Fibroblast of gingiva (primary cell): Measurements from ENCODE around the gene RGS8.

Source experiments
- DNase-seq: peaks from one replicate; pipeline ENCODE4 v3.0.0-alpha.2; 2011; ENCODE audit warnings: low read depth

Gene RGS8

DNA sequence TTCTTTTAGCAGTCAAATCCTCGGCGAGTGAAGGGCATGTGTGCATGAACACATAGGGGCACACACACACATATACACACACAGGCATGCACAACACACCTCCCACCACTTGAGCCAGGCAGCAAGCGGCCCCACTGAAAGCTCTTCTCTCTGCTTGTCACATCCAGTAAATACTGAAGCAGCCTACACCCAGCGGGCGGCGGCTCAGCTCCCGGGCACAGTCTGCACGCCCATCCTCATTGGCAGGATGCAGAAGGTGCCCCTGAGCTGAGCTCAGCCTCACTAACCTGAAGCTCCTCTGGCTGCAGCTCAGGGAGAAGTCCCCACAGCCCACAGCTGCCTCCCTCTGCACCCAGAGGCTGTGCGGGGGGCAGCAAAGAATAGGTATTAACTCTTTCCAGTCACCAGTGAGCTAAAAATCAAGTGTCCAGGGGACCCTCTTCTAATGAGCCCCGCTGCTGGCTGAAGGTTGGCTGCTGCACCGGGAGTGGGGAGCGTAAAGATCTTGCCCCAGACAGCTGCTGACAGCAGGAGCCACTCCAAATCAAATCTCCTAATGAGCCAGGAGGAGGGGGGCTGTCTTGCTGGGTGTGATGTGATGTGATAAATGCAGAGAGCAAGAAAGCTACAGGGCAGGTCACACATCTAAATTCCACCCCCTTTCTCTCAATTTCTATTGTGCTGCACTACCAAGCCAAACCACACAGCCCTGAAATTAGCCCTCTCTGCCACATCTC is 12.5 kb downstream of the RGS8 start:
- no peak for DNase-seq

DNA sequence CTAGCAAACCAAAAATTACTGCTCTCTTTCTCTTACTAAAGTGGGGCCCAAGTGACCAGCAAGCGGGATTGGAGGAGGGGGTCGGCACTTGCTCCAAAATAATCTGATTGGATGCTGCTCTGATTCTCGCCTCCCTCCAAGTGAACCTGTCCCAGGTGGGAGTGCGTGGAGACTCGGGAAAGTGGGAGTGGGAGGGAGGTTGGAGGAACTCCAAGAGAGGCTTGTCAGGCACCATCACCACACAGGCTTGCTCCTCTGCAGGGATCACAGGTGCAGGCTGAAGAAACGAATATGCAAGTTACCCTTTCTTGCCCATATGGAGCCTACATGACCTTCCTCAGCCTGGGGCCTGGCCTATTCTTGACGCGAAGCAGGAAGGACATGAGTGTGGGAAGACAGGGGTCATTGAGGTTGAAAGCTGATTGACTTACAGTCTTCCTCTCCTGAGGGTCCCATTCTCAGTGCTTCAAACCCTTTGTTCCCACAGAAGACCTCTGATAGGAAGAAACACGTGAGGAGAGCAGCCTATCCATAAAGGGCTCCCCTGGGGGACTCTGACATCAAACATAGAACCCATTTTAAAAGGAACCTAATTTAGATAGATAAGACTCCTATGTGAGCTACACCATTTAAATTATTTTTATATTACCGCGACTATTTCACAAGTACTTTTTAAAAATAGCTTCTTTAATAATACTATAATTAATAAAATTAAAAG is 14.2 kb downstream of the RGS8 start:
- DNase-seq = no peak

DNA sequence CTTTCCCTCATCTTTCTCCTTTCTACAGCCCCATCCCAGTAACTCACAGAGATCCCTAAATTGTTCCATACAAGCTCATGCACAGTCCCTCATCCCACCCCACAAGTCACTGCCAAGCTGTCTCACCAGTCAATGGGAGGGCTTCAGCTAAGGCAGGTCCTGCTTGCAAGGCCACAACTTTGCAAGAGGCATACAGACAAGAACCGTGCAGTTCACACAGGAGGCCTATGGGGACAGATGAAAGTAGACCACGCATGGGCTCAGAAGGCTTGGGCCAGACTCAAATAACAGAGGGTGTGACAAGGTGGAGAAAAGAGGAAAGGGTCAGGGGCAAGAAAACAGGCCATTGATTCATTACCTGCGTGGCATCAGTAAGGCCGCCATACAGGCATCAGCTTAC is 15.1 kb downstream of the RGS8 start:
- DNase-seq = no peak

GRCh38 chr1:182668521-182669054 is 15.8 kb downstream of the RGS8 start:
- DNase-seq = no peak

DNA sequence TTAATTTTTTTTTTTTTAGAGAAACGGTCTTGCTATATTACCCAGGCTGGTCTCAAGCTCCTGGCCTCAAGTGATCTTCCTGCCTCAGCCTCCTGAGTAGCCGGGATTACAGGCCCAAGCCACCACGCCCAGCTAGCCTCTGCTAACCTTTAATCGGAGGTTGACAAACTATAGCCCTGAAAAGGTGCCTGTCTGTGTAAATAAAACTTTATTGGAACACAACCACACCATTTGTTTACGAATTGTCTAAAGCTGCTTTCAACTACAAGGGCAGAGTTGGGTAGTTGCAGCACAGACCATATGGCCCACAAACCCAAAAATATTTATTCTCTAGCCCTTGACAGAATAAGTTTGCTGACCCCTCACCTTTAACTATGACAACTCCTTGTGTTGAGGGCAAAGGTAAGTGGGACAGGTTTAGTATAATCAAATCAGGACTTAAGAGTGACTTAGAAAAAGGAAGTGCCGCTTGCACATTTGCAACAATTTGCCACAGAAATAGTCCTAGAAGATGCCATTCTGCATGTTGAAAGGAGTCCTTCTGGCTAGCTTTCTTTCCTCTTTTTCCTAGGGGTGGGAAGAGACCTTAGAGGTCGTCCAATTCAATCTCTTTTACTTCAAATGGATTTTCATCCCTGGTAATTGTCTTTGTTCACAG is 16.4 kb downstream of the RGS8 start:
- no peak for DNase-seq

- no peak for DNase-seq
Measured at GRCh38 chr1:182666706-182667105, 17.7 kb downstream of the RGS8 start.

DNA sequence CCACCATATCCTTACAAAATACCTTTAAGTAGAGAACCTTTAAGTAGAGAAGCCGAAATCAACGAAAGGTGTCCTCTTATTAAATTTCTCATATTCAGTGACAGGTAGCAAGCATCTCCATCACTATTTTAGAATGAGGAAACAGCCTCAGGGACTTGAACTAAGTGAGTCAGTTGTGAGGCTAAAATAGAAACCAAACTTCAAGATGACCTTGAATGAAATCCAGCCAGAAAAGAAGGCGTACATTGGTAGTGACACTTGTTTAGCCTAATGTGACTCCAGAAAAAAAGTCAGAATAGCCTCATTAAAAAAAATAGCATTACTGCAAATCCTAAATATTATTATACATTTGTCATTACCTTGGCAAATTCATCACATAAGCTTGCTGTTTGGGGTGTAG is 20.1 kb downstream of the RGS8 start:
- no peak for DNase-seq

DNA sequence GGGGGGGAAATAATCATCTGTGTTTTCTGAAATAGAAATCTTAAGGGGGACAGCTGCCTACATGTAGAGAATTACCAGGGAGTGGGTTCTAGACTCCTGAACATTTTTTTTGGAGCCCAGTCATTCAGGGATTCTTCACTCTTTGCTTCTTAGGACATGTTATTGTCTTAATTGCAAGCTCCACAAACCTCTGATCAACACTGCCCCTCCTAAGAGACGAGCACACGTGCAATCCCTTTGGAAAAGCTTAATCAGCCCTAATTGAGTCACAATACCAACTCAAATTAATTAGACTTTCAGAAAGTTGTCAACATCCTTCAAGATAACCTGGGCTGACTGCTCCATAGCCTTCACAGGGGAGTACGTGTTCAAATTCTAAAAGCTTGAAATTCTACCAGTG is 21.4 kb downstream of the RGS8 start:
- DNase-seq = no peak

GRCh38 chr1:182662121-182662890 is 22.1 kb downstream of the RGS8 start:
- no peak for DNase-seq

DNA sequence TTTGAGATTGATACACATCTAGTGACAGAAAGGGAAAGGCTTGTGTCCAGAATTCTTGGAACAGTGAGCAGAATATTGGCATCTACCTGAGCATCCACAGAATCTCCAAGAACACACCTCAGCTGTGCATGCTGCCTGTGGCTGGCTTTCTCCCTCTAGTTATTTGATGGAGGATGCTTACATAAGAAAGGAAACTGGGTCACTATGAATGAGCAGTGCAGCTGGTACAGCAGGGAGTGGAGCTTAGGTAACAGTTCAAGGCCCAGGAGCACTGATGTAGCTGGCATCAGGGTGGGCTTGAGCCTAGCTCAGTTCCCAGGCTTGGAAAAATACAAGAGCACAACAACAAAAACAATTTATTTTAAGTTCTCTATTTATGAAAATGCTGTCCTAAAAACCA is 26.3 kb downstream of the RGS8 start:
- no peak for DNase-seq

- no peak for DNase-seq
Measured at GRCh38 chr1:182656842-182657397, 27.5 kb downstream of the RGS8 start.

- DNase-seq = no peak
Measured at GRCh38 chr1:182653986-182654385, 30.4 kb downstream of the RGS8 start.

DNA sequence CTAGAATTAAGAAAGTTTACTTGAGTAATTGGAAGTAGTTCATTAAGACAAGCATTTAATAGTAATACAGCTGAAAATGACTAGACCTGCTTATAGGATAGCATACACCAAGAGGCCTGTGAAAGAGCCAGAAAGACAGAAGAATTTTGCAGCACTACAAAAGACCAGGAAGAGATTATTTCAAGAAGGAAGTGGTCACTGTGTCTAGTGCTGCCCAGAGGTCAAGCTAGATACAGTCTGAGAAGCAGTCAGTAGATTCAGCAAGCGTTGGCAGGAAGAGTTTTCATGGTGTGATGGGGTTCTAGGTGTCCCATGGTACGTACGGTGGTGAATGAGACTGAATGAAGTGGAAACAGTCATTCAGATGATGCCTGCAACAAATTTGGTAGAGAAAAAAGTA is 31.5 kb downstream of the RGS8 start:
- DNase-seq = no peak

DNA sequence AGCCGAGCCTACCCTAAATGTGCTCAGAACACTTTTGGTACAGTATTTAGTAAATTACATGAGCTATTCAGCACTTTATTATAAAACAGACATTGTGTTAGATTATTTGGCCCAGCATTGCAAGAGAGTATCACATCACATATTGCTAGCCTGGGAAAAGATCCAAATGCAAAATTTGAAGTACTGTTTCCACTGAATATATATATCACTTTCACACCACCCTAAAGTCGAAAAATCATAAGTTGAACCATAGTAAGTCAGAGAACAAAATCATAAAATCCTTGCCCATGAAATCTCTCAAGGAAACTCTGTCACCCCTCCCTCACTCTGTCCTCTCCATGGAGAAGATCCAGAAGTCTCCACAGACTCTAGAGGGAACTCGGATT is 33.1 kb downstream of the RGS8 start:
- DNase-seq = no peak

DNA sequence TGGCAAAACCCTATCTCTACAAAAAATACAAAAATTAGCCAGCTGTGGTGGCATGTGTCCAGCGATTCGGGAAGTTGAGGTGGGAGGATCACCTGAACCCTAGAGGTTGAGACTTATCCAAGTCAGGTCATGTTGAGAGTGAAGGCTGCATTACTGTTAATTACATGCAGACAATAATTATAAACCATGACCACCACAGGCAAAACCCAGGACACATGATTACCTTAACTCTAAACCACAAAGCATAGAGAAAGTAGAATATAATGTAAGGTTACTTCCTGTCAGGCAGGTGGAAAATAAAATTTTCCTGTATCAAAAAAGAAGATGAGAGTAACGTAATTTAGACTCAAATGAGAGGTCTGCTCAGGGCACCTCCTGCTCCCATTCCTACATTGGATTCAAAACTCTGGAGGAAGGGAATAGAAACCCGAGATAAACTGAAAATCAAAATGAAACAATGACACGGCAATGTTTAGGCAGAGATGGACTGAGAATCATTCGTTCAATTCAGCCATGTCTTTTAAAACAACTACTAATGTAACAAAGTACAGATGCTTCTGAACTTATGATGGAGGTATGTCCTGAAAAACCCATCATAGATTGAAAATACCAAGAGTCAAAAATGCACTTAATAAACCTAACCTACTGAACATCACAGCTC is 33.6 kb downstream of the RGS8 start:
- no peak for DNase-seq

DNA sequence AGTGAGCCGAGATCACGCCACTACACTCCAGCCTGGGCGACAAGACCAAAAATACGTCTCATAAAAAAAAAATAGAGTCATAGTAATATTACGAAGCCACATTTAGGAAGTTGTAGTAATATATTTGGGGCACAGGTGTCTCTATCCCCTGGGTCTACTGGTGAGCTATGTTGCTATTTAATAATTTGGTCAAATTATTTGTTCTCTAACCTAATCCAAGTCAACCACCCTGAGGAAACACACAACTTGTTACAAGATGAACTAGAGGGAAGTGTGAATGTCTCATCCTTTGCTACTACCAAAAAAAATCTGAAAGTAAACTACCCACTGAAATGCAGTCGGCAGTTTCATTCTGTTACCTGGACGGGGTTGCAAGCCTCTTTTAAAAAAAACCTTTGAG is 35.3 kb downstream of the RGS8 start:
- no peak for DNase-seq

DNA sequence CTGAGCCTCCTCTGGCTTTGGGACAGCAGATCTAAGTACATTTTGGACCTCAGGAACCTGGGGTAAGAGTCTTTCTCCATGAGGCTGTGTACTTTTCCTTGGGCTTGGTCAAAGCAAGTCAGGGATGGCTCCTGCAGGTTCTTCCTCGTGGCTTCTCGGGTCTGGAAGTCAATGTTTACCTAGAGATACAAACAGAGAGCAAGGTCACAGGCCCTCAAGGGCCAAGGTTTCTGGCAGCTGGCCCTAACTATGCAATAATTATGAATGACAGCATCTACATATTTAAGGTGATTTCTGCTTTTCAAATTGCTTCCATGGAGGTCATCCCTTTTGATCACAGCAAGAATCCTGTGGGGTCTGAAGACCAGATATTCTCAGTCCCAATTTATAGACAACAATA is 37.6 kb downstream of the RGS8 start:
- DNase-seq = no peak

DNA sequence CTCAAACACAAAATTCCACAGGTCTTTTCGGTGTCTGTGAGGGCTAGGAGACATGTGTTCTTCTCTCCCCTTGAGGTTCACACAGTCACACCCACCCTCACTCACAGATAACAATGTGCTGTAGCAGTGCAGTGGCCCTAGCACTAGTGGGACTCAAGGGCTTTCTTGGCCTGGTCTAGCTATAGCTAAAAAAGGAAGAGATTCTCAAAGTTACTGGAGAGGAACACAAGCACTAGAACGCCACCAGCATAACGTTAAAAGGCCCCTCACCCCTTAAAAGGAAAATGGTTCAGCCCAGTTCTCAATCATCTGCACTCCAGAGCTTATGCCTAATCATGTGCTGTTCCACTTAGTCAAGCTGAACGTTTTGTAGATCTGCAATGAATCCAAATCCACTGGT is 39.5 kb downstream of the RGS8 start:
- no peak for DNase-seq

- no peak for DNase-seq
Measured at GRCh38 chr1:182643699-182644098, 40.7 kb downstream of the RGS8 start.

DNA sequence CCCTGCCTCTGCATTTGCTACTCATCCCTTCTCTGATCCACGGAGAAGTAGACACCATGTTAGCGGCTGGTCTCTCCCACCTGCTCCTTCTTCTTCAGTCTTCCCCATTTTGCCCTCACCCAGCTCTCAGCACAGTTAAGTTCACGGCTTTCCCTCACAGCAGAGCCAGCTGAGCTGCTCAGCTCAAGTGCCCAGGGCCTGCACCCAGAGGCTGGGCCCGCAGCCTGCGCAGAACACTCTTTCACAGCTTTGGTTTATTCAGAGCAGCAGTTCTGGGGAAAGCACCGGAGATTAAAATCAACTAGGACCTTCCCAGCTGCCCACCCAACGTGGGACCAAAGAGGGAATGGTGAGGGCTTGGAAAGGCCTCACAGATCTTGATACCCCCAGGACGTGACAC is 41.9 kb downstream of the RGS8 start:
- DNase-seq = no peak

GRCh38 chr1:182641561-182641960 is 42.8 kb downstream of the RGS8 start:
- no peak for DNase-seq

DNA sequence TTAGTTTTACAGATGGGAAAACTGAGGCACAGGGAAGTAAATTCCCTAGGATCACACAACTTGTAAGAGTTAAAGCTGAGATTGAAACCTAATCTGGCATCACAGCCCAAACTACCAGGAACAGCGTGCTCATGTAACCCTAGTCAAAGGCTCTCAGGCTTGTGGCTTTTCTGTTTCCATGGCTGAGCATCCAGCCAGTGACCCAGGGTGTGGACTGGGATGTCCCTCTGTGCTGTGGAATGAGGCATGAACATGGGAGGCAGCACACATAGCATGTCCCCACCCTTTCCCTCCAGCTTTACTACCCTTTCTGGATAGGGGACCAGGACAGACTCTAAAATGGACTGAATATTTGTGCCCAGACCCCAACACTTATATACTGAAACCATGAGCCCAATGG is 45.1 kb downstream of the RGS8 start:
- no peak for DNase-seq
